ENCODE data around the gene KCTD5. TPM values are rescaled to one million over a fixed set of nuclear protein-coding genes. Genes with fewer than 3 reads are reported as not detected.

KCTD5 gene
- total RNA-seq, 1 donor from 2014 or later = 21.6 TPM

DNA sequence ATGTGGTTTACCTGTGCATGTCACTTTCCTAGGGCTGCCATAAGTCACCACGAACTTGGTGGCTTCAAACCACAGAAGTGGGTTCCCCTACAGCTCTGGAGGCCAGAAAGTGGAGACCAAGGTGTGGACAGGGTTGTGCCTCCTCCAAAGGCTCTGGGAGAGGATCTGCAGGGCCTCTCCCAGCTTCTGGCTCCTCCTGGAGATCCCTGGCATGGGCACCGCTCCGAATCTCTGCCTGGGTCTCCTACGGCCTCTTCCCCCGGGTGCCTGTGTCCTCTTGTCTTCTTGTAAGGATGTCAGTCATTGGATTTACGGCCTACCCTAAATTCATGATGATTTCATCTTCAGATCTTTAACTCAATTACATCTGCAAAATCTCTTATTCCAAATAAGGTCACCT is 67.6 kb downstream of the KCTD5 start:
- DNase-seq (ENCODE audit: low spot score) = no peak
- TF ChIP-seq EZH2 (IDR thresholded peaks at IDR 0.05) = no peak
- Histone ChIP-seq H3K4me1 (peaks cover 19% of the 10 kb centered on the region), H3K36me3 (no peaks in the 10 kb centered on the region), H3K27ac (no peak overlapping the region), H3K9me3 (ENCODE audit: low read depth) (no peaks in the 10 kb centered on the region), H3K79me2 (ENCODE audit: low read depth) (peaks cover 42% of the 10 kb centered on the region), H3K9ac (no peak overlapping the region), H2AFZ (replicated peaks) (no peak overlapping the region), H3K4me3 (no peak overlapping the region), H4K20me1 (ENCODE audit: low read depth) (peaks cover 21% of the 10 kb centered on the region), H3K27me3 (no peaks in the 10 kb centered on the region), H3K4me2 (no peak overlapping the region), H3F3A (ENCODE audit: low read depth) (peaks cover 28% of the 10 kb centered on the region)
- H3K36me3 Mint-ChIP-seq = peaks cover 10% of the 10 kb centered on the region
- peak overlapping the region; percentile 89 for H3K4me3 Mint-ChIP-seq
- H3K4me1 Mint-ChIP-seq = peaks cover 29% of the 10 kb centered on the region
- peaks cover 13% of the 10 kb centered on the region for H3K27me3 Mint-ChIP-seq (ENCODE audit: insufficient read depth, low read depth)
- H3K9me3 Mint-ChIP-seq = no peaks in the 10 kb centered on the region
- H3K27ac Mint-ChIP-seq = peak overlapping the region; percentile 76

DNA sequence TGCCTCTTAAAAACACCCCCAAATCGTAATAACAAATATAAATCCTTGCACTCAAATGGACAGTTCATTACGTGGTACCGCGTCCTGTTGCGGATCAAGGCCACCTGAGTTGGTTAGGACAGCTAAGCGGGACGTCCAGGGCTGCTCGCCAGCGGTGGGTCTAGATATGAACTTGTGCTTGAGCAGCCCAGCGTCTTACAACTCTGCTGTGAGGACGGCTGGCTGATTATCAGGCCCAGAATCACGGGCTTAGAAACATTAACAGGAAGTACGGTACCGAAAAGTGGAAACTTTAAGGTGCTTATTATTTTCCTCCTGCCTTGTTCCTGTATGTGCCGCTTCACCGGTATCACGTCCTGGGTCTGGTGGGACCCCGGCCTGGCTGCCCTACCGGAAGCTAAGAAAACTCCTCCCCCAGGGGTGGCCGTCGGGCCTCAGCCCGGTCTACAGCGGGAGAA is 69.3 kb downstream of the KCTD5 start:
- Histone ChIP-seq H3K9ac (peak overlapping the region; percentile 90), H3K4me3 (peak overlapping the region; percentile 71), H3K4me2 (peak overlapping the region; percentile 83), H2AFZ (replicated peaks) (peak overlapping the region; percentile 92), H3K79me2 (ENCODE audit: low read depth) (peaks cover 59% of the 10 kb centered on the region), H3K36me3 (no peaks in the 10 kb centered on the region), H3F3A (ENCODE audit: low read depth) (peaks cover 33% of the 10 kb centered on the region), H3K27me3 (no peaks in the 10 kb centered on the region), H3K9me3 (ENCODE audit: low read depth) (no peaks in the 10 kb centered on the region), H3K4me1 (peaks cover 23% of the 10 kb centered on the region), H4K20me1 (ENCODE audit: low read depth) (peaks cover 38% of the 10 kb centered on the region), H3K27ac (peak overlapping the region; percentile 97)
- DNase-seq (ENCODE audit: low spot score) = no peak
- TF ChIP-seq EZH2 (IDR thresholded peaks at IDR 0.05) (no peak), EZH2phosphoT487 (IDR thresholded peaks at IDR 0.05) (no peak)
- TF ChIP-seq, protein P1, sequence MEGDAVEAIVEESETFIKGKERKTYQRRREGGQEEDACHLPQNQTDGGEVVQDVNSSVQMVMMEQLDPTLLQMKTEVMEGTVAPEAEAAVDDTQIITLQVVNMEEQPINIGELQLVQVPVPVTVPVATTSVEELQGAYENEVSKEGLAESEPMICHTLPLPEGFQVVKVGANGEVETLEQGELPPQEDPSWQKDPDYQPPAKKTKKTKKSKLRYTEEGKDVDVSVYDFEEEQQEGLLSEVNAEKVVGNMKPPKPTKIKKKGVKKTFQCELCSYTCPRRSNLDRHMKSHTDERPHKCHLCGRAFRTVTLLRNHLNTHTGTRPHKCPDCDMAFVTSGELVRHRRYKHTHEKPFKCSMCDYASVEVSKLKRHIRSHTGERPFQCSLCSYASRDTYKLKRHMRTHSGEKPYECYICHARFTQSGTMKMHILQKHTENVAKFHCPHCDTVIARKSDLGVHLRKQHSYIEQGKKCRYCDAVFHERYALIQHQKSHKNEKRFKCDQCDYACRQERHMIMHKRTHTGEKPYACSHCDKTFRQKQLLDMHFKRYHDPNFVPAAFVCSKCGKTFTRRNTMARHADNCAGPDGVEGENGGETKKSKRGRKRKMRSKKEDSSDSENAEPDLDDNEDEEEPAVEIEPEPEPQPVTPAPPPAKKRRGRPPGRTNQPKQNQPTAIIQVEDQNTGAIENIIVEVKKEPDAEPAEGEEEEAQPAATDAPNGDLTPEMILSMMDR (IDR thresholded peaks at IDR 0.05) = no peak
- H3K27me3 Mint-ChIP-seq (ENCODE audit: insufficient read depth, low read depth) = peaks cover 14% of the 10 kb centered on the region
- H3K9me3 Mint-ChIP-seq = no peaks in the 10 kb centered on the region
- H3K4me1 Mint-ChIP-seq = peaks cover 39% of the 10 kb centered on the region
- H3K4me3 Mint-ChIP-seq = peak overlapping the region; percentile 89
- peaks cover 23% of the 10 kb centered on the region for H3K36me3 Mint-ChIP-seq
- H3K27ac Mint-ChIP-seq = peak overlapping the region; percentile 99

- no peaks in the 10 kb centered on the region for H3K9me3 ChIP-seq (ENCODE audit: low read depth)
- H3K27me3 Mint-ChIP-seq (ENCODE audit: insufficient read depth, low read depth) = peaks cover 14% of the 10 kb centered on the region
- H3K27ac Mint-ChIP-seq = peak within 1 kb of the TSS; percentile 99
- H3K4me3 Mint-ChIP-seq = peak within 1 kb of the TSS; percentile 94
- peak within 1 kb of the TSS; percentile 97 for H3K27ac ChIP-seq
- no peaks in the 10 kb centered on the region for H3K27me3 ChIP-seq
- H3K9me3 Mint-ChIP-seq = no peaks in the 10 kb centered on the region
- peak; percentile 98 for DNase-seq (ENCODE audit: low spot score)
- peak within 1 kb of the TSS; percentile 71 for H3K4me3 ChIP-seq
- H2AFZ ChIP-seq (replicated peaks) = peak within 1 kb of the TSS; percentile 92
- H3K4me1 Mint-ChIP-seq = peaks cover 39% of the 10 kb centered on the region
- H3K4me1 ChIP-seq = peaks cover 23% of the 10 kb centered on the region
- H3K36me3 ChIP-seq = no peaks in the 10 kb centered on the region
- peak within 1 kb of the TSS; percentile 90 for H3K9ac ChIP-seq
- H3K36me3 Mint-ChIP-seq = peaks cover 29% of the 10 kb centered on the region
- H3F3A ChIP-seq (ENCODE audit: low read depth) = peaks cover 33% of the 10 kb centered on the region
- H4K20me1 ChIP-seq (ENCODE audit: low read depth) = peaks cover 44% of the 10 kb centered on the region
- TF ChIP-seq, protein P1 (IDR thresholded peaks at IDR 0.05) = no peak
- peak; percentile 53 for TF ChIP-seq EZH2 (IDR thresholded peaks at IDR 0.05)
- peak within 1 kb of the TSS; percentile 83 for H3K4me2 ChIP-seq
- H3K79me2 ChIP-seq (ENCODE audit: low read depth) = peaks cover 65% of the 10 kb centered on the region
Observed at GRCh38 chr16:2752035-2752849, 69.9 kb downstream of the KCTD5 start, which contains the start of gene SRRM2. SRRM2 (plus strand) TSS chr16:2752638; CDS start chr16:2756365, 3,727 bp downstream.

All from neural progenitor cell (in vitro differentiated cells).